Measurements from ENCODE around the gene CD2BP2. TPM values are rescaled to one million over a fixed set of nuclear protein-coding genes. Genes with fewer than 3 reads are reported as not detected.

CD2BP2 gene
- total and polyA plus RNA-seq, 2 of the 13 experiments (the other 11 are each of a cell fraction or from before 2014, with no cell fraction given): 24.9 to 54.6 TPM

DNA sequence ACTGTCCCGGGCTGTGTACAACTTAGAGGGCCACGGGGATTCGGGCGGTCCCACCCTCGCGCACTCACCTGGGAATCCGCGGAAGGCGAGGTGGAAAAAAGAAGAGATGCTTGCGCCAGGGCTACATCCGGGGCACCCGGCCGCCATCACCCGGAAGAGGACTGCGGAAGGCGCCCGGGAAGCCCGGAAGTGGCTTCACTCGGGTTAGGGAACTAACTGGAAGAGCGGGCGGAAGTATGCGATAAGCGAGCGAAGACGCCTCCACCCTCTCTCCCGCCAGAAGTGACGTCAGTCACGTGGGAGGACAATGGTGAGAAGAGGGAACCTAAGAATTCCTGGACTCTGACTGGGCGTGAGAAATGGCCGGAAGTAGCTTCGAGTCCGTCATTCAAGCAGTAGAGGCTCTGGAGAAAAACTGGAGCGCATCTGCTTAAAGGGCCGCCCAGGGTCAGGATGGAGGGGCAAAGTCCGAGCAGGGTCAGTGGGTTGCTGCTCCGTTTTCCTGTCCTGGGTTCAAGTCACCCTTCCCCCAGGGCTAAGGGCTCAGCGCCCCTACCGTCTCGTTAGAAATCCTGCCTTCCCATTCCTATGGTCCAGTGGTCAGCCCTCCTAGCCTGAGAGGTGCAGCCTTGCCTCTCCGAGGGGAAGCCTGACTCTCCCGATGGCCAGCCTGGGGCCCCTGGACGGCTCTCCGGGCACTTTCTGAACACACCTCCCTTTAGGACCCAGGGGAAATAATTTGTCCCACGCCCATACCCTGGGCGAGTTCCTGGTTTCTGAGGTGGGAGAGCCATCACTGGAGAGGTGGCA is at the start of gene CD2BP2 (continued):
- TF ChIP-seq, protein P1, sequence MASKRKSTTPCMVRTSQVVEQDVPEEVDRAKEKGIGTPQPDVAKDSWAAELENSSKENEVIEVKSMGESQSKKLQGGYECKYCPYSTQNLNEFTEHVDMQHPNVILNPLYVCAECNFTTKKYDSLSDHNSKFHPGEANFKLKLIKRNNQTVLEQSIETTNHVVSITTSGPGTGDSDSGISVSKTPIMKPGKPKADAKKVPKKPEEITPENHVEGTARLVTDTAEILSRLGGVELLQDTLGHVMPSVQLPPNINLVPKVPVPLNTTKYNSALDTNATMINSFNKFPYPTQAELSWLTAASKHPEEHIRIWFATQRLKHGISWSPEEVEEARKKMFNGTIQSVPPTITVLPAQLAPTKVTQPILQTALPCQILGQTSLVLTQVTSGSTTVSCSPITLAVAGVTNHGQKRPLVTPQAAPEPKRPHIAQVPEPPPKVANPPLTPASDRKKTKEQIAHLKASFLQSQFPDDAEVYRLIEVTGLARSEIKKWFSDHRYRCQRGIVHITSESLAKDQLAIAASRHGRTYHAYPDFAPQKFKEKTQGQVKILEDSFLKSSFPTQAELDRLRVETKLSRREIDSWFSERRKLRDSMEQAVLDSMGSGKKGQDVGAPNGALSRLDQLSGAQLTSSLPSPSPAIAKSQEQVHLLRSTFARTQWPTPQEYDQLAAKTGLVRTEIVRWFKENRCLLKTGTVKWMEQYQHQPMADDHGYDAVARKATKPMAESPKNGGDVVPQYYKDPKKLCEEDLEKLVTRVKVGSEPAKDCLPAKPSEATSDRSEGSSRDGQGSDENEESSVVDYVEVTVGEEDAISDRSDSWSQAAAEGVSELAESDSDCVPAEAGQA (IDR thresholded peaks at IDR 0.05; ENCODE audit: low read depth): peak; percentile 85
- TF ChIP-seq, protein P1 (CRISPR knock-in tag; IDR thresholded peaks at IDR 0.05; ENCODE audit: borderline replicate concordance): peak; percentile 97
- TF ChIP-seq, protein P2, sequence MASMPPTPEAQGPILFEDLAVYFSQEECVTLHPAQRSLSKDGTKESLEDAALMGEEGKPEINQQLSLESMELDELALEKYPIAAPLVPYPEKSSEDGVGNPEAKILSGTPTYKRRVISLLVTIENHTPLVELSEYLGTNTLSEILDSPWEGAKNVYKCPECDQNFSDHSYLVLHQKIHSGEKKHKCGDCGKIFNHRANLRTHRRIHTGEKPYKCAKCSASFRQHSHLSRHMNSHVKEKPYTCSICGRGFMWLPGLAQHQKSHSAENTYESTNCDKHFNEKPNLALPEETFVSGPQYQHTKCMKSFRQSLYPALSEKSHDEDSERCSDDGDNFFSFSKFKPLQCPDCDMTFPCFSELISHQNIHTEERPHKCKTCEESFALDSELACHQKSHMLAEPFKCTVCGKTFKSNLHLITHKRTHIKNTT (CRISPR knock-in tag; IDR thresholded peaks at IDR 0.05): no peak
- TF ChIP-seq, protein P3, sequence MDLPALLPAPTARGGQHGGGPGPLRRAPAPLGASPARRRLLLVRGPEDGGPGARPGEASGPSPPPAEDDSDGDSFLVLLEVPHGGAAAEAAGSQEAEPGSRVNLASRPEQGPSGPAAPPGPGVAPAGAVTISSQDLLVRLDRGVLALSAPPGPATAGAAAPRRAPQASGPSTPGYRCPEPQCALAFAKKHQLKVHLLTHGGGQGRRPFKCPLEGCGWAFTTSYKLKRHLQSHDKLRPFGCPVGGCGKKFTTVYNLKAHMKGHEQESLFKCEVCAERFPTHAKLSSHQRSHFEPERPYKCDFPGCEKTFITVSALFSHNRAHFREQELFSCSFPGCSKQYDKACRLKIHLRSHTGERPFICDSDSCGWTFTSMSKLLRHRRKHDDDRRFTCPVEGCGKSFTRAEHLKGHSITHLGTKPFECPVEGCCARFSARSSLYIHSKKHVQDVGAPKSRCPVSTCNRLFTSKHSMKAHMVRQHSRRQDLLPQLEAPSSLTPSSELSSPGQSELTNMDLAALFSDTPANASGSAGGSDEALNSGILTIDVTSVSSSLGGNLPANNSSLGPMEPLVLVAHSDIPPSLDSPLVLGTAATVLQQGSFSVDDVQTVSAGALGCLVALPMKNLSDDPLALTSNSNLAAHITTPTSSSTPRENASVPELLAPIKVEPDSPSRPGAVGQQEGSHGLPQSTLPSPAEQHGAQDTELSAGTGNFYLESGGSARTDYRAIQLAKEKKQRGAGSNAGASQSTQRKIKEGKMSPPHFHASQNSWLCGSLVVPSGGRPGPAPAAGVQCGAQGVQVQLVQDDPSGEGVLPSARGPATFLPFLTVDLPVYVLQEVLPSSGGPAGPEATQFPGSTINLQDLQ (CRISPR knock-in tag; IDR thresholded peaks at IDR 0.05): no peak; the same call in 1 of the 2 replicates
- TF ChIP-seq ZNF567 (CRISPR knock-in tag; IDR thresholded peaks at IDR 0.05; ENCODE audit: borderline replicate concordance): peak; percentile 41; the same call in 1 of the 2 replicates
- no peak for TF ChIP-seq NBN (conservative IDR thresholded peaks at IDR 0.05)
- 0 out of 2 replicates have a peak, but pooled peaks have one; percentile 43 for TF ChIP-seq ZNF557 (CRISPR knock-in tag; IDR thresholded peaks at IDR 0.05)
- TF ChIP-seq ZNF10 (CRISPR knock-in tag; IDR thresholded peaks at IDR 0.05; ENCODE audit: borderline replicate concordance, low read depth): no peak
- TF ChIP-seq ZNF33A (CRISPR knock-in tag; IDR thresholded peaks at IDR 0.05; ENCODE audit: borderline replicate concordance): no peak; the same call in 1 of the 2 replicates
